ENCODE measurements around the gene LRP1B.

Gene LRP1B

GRCh38 chr2:140462990-140463389, 1667.8 kb downstream of the LRP1B start:
- TF ChIP-seq CTCF (IDR thresholded peaks at IDR 0.05; ENCODE audit: extremely low read depth, missing control alignments): no peak
- DNase-seq (ENCODE audit: low spot score): no peak

- TF ChIP-seq CTCF (IDR thresholded peaks at IDR 0.05; ENCODE audit: extremely low read depth, missing control alignments): no peak
- DNase-seq (ENCODE audit: low spot score): no peak
Observed at GRCh38 chr2:140457483-140457882, 1673.3 kb downstream of the LRP1B start.

GRCh38 chr2:140455315-140455714, 1675.5 kb downstream of the LRP1B start:
- TF ChIP-seq CTCF (IDR thresholded peaks at IDR 0.05; ENCODE audit: extremely low read depth, missing control alignments): no peak
- no peak for DNase-seq (ENCODE audit: low spot score)

GRCh38 chr2:140454717-140455116, 1676.1 kb downstream of the LRP1B start:
- no peak for TF ChIP-seq CTCF (IDR thresholded peaks at IDR 0.05; ENCODE audit: extremely low read depth, missing control alignments)
- no peak for DNase-seq (ENCODE audit: low spot score)

- no peak for TF ChIP-seq CTCF (IDR thresholded peaks at IDR 0.05; ENCODE audit: extremely low read depth, missing control alignments)
Observed at GRCh38 chr2:140451324-140451723, 1679.5 kb downstream of the LRP1B start.

GRCh38 chr2:140442319-140442718, 1688.5 kb downstream of the LRP1B start:
- no peak for DNase-seq (ENCODE audit: low spot score)
- no peak for TF ChIP-seq CTCF (IDR thresholded peaks at IDR 0.05; ENCODE audit: extremely low read depth, missing control alignments)

More at GRCh38 chr2:140451324-140451723, 1679.5 kb downstream of the LRP1B start:
- DNase-seq (ENCODE audit: low spot score): no peak

GRCh38 chr2:140440815-140441214, 1690.0 kb downstream of the LRP1B start:
- DNase-seq (ENCODE audit: low spot score): no peak
- no peak for TF ChIP-seq CTCF (IDR thresholded peaks at IDR 0.05; ENCODE audit: extremely low read depth, missing control alignments)

All from GM20000 (cell line).